GM12891 (cell line): ENCODE results near the gene PCYOX1L.

Experiments
- DNase-seq: peaks from one replicate; pipeline ENCODE4 v3.0.0; 2011; ENCODE audit warnings: low spot score; ENCODE audit not compliant: insufficient read length
- FAIRE-seq: peaks from 2 replicates; lab custom pipeline; 2011; peaks lifted over from hg19 to GRCh38; lab: Jason Lieb, UNC
- PAX5 ChIP-seq: IDR thresholded peaks from 2 replicates; pipeline ENCODE4 v1.6.1; 2011; ENCODE audit warnings: low read length, moderate library complexity, mild to moderate bottlenecking; ENCODE audit not compliant: insufficient read depth, severe bottlenecking
- POLR2A ChIP-seq: IDR thresholded peaks from 2 replicates; pipeline ENCODE4 v1.6.1; 2011; ENCODE audit warnings: low read depth, low read length, control low read depth
- POLR2AphosphoS5 ChIP-seq: IDR thresholded peaks from 2 replicates; pipeline ENCODE4 v1.6.1; 2011; ENCODE audit warnings: low read depth, low read length, control low read depth
- POU2F2 ChIP-seq: IDR thresholded peaks from 2 replicates; pipeline ENCODE4 v1.6.1; 2011; ENCODE audit warnings: low read depth, mild to moderate bottlenecking, control low read depth, low read length, moderate library complexity
- SPI1 ChIP-seq: IDR thresholded peaks from 2 replicates; pipeline ENCODE4 v1.6.1; 2011; ENCODE audit warnings: low read depth, low read length, control low read depth
- TAF1 ChIP-seq: IDR thresholded peaks from 2 replicates; pipeline ENCODE4 v1.6.1; 2011; ENCODE audit warnings: low read depth, low read length, control low read depth

PCYOX1L gene

DNA sequence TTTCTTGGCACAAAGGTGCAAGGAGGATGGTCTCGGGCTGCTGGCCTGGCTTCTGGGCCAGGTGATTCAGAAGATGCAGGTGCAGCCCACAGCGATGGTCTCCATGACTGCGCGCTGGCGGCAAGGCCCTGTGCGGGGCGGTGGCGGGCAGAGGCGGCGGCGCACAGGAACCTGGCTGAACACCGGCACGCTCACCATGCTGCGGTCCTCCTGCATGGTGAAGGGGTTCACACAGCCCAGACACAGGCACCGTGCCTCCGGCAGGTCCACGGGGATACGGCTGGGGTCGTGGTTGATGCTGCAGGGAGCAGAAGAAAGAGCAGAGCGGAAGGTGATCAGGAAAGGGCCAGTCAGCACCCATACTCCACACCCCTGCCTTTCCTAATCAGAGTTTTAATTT, 16.5 kb downstream of the PCYOX1L start:
- FAIRE-seq = no peak
- no peak for DNase-seq
- no peak for TF ChIP-seq POU2F2
- no peak for TF ChIP-seq PAX5
- TF ChIP-seq POLR2AphosphoS5 = no peak
- no peak for TF ChIP-seq POLR2A
- no peak for TF ChIP-seq SPI1
- no peak for TF ChIP-seq TAF1

- no peak for FAIRE-seq
- no peak for TF ChIP-seq POLR2A
- no peak for TF ChIP-seq PAX5
- TF ChIP-seq TAF1 = no peak
- TF ChIP-seq POLR2AphosphoS5 = no peak
- TF ChIP-seq SPI1 = no peak
- DNase-seq = no peak
Measured at GRCh38 chr5:149374801-149375200, 17.0 kb downstream of the PCYOX1L start.

DNA sequence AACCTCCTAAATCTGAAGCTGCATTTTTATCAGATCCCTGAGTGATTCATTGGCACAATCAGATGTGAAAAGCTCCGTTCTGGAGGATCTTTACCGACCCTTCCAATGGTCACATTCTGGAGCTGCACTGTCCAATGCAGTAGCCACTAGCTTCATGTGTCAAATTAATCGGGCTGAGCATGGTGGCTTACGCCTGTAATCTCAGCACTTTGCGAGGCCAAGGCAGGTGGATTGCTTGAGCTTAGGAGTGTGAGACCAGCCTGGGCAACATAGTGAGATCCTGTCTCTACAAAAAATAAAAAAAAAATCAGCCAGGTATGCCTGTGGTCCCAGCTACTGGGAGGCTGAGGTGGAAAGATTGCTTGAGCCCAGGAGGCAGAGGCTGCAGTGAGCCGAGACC, 17.6 kb downstream of the PCYOX1L start:
- TF ChIP-seq TAF1 (no peak), POLR2A (no peak), PAX5 (no peak), POU2F2 (no peak)
- DNase-seq (no peak), FAIRE-seq (no peak)

- TF ChIP-seq POLR2AphosphoS5 = no peak
- TF ChIP-seq POLR2A = no peak
- no peak for TF ChIP-seq POU2F2
- TF ChIP-seq TAF1 = no peak
- no peak for TF ChIP-seq PAX5
- TF ChIP-seq SPI1 = no peak
- no peak for FAIRE-seq
- DNase-seq = no peak
Measured at GRCh38 chr5:149376104-149376503, 18.3 kb downstream of the PCYOX1L start.

GRCh38 chr5:149376711-149377447, 19.0 kb downstream of the PCYOX1L start:
- FAIRE-seq (no peak), DNase-seq (no peak)
- TF ChIP-seq TAF1 (no peak), POU2F2 (no peak), PAX5 (no peak), SPI1 (no peak), POLR2A (no peak), POLR2AphosphoS5 (no peak)

DNA sequence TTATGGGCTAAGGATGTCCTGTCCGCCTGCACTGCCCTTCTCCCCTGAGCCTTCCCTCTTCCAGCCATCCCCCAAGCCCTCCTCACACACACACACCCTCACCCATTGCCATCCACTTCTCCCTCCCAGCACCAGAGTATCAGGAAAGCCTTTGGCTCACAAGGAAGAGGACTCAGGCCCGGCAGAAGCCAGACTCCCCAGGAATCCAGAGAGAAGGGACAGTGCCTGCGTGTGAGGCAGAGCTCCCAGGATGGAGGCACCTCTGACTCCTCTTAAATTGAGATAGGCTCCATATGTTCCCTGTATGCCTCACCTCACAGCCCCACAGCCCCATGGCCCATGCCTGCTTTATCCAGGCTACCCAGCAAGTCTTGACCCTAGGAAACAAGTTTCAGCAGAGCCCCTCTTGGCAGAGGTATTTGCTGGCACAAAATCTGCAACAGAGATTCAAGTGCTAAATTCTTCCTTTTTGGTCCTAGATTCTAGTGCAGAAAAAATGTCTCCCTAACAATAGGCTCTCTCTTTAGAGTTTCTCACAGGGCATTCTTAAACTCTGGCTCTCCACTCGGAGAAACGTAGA, 20.5 kb downstream of the PCYOX1L start:
- DNase-seq = no peak
- no peak for FAIRE-seq
- TF ChIP-seq POLR2AphosphoS5 (no peak), TAF1 (no peak), POLR2A (no peak), PAX5 (no peak), SPI1 (no peak), POU2F2 (no peak)

- TF ChIP-seq POU2F2 (no peak), SPI1 (no peak)
- DNase-seq (no peak), FAIRE-seq (no peak)
Measured at GRCh38 chr5:149379177-149379761, 21.4 kb downstream of the PCYOX1L start, which contains the start of gene IL17B. IL17B (minus strand) TSS chr5:149379292; CDS start chr5:149379225, 67 bp downstream.

DNA sequence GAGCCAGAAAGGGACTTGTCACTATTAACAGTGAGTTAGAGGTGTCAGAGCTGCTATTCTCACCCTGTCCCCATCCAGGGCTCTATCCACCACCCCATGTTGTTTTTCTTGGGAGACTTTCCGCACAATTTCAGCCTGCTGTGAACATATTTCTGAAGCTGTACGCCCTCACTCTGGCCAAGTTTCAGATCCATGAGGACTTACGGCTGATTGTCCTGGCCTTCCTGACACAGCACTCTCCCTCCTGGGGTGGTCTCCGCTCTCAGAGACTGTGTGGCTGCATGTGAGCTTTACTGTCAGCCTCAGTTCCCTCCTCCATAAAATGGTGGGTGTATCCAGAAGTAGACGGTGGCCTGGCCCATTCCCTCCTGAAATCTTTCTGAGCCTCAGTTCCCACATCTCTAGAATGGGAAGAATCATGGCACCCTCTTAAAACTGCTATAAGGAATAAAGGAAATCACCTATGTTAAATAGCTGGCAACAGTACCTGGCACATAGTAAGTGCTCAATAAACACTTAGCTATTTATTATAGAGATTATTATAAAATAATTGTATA, 22.1 kb downstream of the PCYOX1L start:
- FAIRE-seq (no peak), DNase-seq (no peak)
- TF ChIP-seq PAX5 = no peak
- TF ChIP-seq POLR2AphosphoS5 = no peak
- TF ChIP-seq POU2F2 = no peak
- no peak for TF ChIP-seq TAF1
- TF ChIP-seq POLR2A = no peak
- TF ChIP-seq SPI1 = no peak

- FAIRE-seq (no peak), DNase-seq (no peak)
- TF ChIP-seq POLR2A (no peak), POLR2AphosphoS5 (no peak), SPI1 (no peak), TAF1 (no peak)
Measured at GRCh38 chr5:149380466-149381121, 22.7 kb downstream of the PCYOX1L start.
